Hair follicle dermal papilla cell (primary cell): Measurements from ENCODE around the gene TPX2. TPM values are rescaled to one million over a fixed set of nuclear protein-coding genes. Genes with fewer than 3 reads are reported as not detected.

Source experiments
- small RNA-seq: library from RNA; depleted of rRNA; stranded (forward); fragments of <200 nt; gene quantifications from one replicate; pipeline ENCODE3, GENCODE V24; 2012
- total RNA-seq: library from RNA; depleted of rRNA; stranded (reverse); fragments of >200 nt; gene quantifications from 2 replicates; pipeline ENCODE4 v1.2.3, GENCODE V29; 2012

The TPX2 gene, protein sequence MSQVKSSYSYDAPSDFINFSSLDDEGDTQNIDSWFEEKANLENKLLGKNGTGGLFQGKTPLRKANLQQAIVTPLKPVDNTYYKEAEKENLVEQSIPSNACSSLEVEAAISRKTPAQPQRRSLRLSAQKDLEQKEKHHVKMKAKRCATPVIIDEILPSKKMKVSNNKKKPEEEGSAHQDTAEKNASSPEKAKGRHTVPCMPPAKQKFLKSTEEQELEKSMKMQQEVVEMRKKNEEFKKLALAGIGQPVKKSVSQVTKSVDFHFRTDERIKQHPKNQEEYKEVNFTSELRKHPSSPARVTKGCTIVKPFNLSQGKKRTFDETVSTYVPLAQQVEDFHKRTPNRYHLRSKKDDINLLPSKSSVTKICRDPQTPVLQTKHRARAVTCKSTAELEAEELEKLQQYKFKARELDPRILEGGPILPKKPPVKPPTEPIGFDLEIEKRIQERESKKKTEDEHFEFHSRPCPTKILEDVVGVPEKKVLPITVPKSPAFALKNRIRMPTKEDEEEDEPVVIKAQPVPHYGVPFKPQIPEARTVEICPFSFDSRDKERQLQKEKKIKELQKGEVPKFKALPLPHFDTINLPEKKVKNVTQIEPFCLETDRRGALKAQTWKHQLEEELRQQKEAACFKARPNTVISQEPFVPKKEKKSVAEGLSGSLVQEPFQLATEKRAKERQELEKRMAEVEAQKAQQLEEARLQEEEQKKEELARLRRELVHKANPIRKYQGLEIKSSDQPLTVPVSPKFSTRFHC
- total RNA-seq = 11.2 and 12.3 TPM in 2 replicates

GRCh38 chr20:31738729-31739549 lies at the start of gene TPX2:
Gene TPX2 (plus strand): TSS chr20:31739290. CDS start chr20:31757477, 18,187 bp downstream.

DNA sequence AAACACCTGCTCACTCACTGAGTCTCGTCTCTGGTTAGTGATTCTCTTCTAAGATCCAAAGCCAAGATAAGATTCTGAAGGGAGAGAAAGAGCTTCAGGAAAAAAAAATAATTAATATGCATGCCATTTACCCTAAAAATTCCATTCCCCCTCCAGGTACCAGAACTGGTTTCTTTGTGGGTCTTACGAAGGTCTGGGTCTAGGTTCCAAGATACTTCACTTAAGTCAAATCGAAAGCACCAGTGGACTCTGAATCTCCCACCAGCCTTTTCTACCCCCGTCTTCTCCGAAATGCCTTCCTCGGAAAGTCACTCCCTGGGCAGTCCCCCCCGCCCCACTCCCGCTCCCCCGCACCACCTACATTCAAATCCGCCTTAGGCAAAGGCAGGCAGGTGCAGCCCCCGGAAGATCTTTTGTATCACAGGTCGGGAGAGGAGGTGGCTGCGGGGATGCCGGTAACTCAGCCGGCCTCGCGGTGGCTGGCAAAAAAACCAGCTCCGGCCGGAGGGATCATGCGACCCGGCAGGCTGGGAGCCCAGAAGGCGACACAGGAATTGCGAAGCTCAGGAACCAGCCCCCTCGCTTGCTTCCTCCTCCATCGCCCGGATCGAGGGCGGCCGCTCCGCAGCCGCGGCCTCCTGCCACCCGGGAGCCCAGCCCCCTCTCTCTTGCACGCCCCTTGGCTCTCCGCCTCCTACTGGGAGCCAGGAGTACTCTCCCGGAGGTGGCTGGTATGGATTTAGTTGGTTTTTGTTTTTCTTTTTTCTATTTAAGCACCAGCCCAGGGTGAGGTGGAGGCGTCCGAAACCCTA lies 16.6 kb upstream of the TPX2 start, which contains the start of gene BCL2L1:
TSS of gene BCL2L1 (minus strand) at position 612 of the 812 bp plus-strand sequence. CDS start 650 bp downstream, outside the sequence.

GRCh38 chr20:31819083-31819784 lies 80.1 kb downstream of the TPX2 start, which contains the start of gene MYLK2:
Gene MYLK2 (plus strand): TSS chr20:31819356. CDS start chr20:31819581, 225 bp downstream.

GRCh38 chr20:31845300-31845863 lies 106.3 kb downstream of the TPX2 start, which contains the start of gene FOXS1:
Gene FOXS1 (minus strand): TSS chr20:31845604. CDS start chr20:31845542, 62 bp downstream.

Small RNA genes within 50 kb of the gene (small RNA-seq; reads per million reads assigned to genes)
- not detected for gene AL160175.1

Other genes starting within 250 kb of the TPX2 start
- 94.1 and 99.8 TPM in 2 replicates for gene HM13, start 224.8 kb upstream of the TPX2 start, total RNA-seq
- 17.8 and 26.0 TPM in 2 replicates for gene ID1, start 134.0 kb upstream of the TPX2 start, total RNA-seq
- gene COX4I2, start 101.4 kb upstream of the TPX2 start, total RNA-seq = not detected in 2 replicates
- gene BCL2L1, start 16.4 kb upstream of the TPX2 start, total RNA-seq = 77.1 and 98.5 TPM in 2 replicates
- gene MYLK2, start 80.1 kb downstream of the TPX2 start, total RNA-seq = under 0.01 and 0.12 TPM in 2 replicates
- gene FOXS1, start 106.3 kb downstream of the TPX2 start, total RNA-seq = 0.16 TPM in 1 of 2 replicates, not detected in the other
- gene DUSP15, start 131.2 kb downstream of the TPX2 start, total RNA-seq = 2.1 TPM in 1 of 2 replicates, not detected in the other
- gene TTLL9, start 131.3 kb downstream of the TPX2 start, total RNA-seq = not detected in 2 replicates
- 2.8 and 4.0 TPM in 2 replicates for gene PDRG1, start 212.8 kb downstream of the TPX2 start, total RNA-seq
- not detected in 2 replicates for gene XKR7, start 228.9 kb downstream of the TPX2 start, total RNA-seq